ENCODE data around the gene LZTR1. TPM values are rescaled to one million over a fixed set of nuclear protein-coding genes. Genes with fewer than 3 reads are reported as not detected.

LZTR1 gene
- total RNA-seq, 1 experiment from 2014 or later = 37.2 TPM

DNA sequence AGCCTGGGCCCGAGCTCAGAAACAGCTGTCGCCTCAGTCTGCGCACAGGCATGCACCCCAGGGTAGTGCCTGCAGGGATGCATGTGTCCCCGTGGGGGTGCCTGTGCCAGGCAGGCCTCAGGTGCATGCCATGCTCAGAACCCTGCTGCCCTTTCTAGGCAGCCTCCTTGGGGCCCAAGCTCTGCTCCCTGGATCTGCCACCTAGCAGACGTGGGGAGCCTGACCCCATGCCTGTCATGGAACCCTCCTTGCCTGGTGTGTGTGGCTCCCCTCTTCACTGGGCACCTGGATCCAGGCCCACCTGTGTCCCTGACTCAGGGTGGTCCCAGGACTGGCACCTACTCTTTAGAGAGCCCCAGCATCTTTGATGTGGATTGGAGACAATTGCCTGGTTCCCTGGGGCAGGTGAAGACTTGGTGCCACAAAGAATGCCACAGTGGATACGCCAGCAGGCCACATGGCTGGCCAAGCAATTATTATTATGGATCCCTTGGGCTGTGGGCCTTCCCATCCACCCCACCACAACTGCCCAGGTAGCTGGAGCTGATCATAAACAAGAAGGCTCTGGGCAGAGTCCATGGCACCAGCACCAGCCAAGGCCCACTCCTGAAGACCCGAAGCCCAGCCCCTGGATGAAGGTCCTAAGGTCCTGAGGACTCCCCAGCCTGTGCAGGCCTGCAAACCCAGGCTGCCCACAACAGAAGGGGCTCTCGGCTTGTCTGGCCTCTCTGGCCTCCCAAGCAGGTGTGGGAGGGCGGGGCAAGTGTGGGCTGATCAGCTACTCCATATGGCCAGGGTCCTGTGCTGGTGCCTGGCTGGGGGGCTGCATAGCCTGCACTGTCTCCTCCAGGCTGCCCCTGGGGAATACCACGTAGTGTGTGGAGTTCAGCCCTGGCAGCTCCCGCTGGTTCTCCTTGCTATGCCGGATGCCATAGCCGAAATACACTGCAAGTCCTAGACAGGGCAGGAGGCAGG is 46.5 kb downstream of the LZTR1 start:
- H3K9me3 Mint-ChIP-seq (ENCODE audit: unreplicated experiment) = no peaks in the 10 kb centered on the region
- H3K27me3 ChIP-seq (replicated peaks; ENCODE audit: control insufficient read depth, insufficient read depth, low read length) = no peaks in the 10 kb centered on the region
- TF ChIP-seq, protein P1, sequence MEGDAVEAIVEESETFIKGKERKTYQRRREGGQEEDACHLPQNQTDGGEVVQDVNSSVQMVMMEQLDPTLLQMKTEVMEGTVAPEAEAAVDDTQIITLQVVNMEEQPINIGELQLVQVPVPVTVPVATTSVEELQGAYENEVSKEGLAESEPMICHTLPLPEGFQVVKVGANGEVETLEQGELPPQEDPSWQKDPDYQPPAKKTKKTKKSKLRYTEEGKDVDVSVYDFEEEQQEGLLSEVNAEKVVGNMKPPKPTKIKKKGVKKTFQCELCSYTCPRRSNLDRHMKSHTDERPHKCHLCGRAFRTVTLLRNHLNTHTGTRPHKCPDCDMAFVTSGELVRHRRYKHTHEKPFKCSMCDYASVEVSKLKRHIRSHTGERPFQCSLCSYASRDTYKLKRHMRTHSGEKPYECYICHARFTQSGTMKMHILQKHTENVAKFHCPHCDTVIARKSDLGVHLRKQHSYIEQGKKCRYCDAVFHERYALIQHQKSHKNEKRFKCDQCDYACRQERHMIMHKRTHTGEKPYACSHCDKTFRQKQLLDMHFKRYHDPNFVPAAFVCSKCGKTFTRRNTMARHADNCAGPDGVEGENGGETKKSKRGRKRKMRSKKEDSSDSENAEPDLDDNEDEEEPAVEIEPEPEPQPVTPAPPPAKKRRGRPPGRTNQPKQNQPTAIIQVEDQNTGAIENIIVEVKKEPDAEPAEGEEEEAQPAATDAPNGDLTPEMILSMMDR (IDR thresholded peaks at IDR 0.05; ENCODE audit: insufficient read depth in 1 of 2, low read depth in 1 of 2, low read length in 1 of 2, severe bottlenecking in 1 of 2, unreplicated experiment in 1 of 2) = no peak
- BruUV-seq (replicated peaks) = no TSS peak
- no peaks in the 10 kb centered on the region for H3K36me3 ChIP-seq (ENCODE audit: control insufficient read depth, insufficient read depth, low read length)
- no peak overlapping the region for H3K27ac Mint-ChIP-seq (ENCODE audit: unreplicated experiment)
- no peaks in the 10 kb centered on the region for H3K27me3 Mint-ChIP-seq (ENCODE audit: insufficient read depth, unreplicated experiment)
- peaks cover 31% of the 10 kb centered on the region for H3K4me1 ChIP-seq
- H3K9me3 ChIP-seq = no peaks in the 10 kb centered on the region
- no peak overlapping the region for H3K4me3 Mint-ChIP-seq (ENCODE audit: unreplicated experiment)
- POLR2A ChIA-PET = no interaction called here
- intact Hi-C loops (cut with micrococcal nuclease; ENCODE audit: unreplicated experiment) = no loop called here
- peaks cover 6% of the 10 kb centered on the region for H3K36me3 Mint-ChIP-seq (ENCODE audit: insufficient read depth, unreplicated experiment)
- no peak overlapping the region for H3K4me3 ChIP-seq (ENCODE audit: low read depth, low read length)
- CTCF ChIA-PET = no interaction called here
- DNase-seq = no peak
- no peaks in the 10 kb centered on the region for H3K4me1 Mint-ChIP-seq (ENCODE audit: low read depth, unreplicated experiment)

DNA sequence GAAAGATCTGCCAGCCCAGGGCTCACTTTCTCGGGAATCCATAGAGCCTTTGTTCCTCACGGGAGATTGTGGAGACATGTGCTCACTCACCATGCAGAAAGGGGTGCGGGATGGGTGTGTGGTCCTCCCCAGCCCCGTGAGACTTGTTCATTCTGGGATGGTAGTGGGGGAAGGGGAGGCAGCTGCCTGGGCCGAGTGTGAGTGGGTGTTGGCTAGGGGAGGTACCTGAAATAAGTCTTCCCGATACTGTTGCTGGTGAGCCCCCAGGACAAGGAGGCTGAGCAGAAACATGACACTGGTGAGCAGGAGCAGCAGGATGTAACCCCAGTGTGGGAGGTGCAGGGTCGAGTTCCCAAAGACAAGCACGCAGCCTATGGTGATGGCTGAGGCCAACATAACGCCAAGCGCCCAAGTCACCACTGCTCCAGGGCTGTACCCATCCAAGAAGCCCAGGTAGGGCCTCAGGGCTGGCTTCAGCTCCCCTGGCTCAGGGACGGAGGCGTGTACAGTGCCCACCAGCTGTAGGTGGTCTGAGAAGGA is 47.5 kb downstream of the LZTR1 start:
- H3K27ac Mint-ChIP-seq (ENCODE audit: unreplicated experiment) = no peak overlapping the region
- CTCF ChIA-PET = no interaction called here
- peaks cover 31% of the 10 kb centered on the region for H3K4me1 ChIP-seq
- TF ChIP-seq, protein P1 (IDR thresholded peaks at IDR 0.05; ENCODE audit: insufficient read depth in 1 of 2, low read depth in 1 of 2, low read length in 1 of 2, severe bottlenecking in 1 of 2, unreplicated experiment in 1 of 2) = no peak
- no peaks in the 10 kb centered on the region for H3K4me1 Mint-ChIP-seq (ENCODE audit: low read depth, unreplicated experiment)
- intact Hi-C loops (cut with micrococcal nuclease; ENCODE audit: unreplicated experiment) = no loop called here
- H3K27me3 Mint-ChIP-seq (ENCODE audit: insufficient read depth, unreplicated experiment) = no peaks in the 10 kb centered on the region
- H3K4me3 Mint-ChIP-seq (ENCODE audit: unreplicated experiment) = no peak overlapping the region
- POLR2A ChIA-PET = no interaction called here
- H3K36me3 Mint-ChIP-seq (ENCODE audit: insufficient read depth, unreplicated experiment) = peaks cover 9% of the 10 kb centered on the region
- no peaks in the 10 kb centered on the region for H3K27me3 ChIP-seq (replicated peaks; ENCODE audit: control insufficient read depth, insufficient read depth, low read length)
- no peak for DNase-seq
- no peaks in the 10 kb centered on the region for H3K9me3 Mint-ChIP-seq (ENCODE audit: unreplicated experiment)
- H3K4me3 ChIP-seq (ENCODE audit: low read depth, low read length) = no peak overlapping the region
- no peaks in the 10 kb centered on the region for H3K36me3 ChIP-seq (ENCODE audit: control insufficient read depth, insufficient read depth, low read length)
- H3K9me3 ChIP-seq = no peaks in the 10 kb centered on the region
- BruUV-seq (replicated peaks) = no TSS peak

DNA sequence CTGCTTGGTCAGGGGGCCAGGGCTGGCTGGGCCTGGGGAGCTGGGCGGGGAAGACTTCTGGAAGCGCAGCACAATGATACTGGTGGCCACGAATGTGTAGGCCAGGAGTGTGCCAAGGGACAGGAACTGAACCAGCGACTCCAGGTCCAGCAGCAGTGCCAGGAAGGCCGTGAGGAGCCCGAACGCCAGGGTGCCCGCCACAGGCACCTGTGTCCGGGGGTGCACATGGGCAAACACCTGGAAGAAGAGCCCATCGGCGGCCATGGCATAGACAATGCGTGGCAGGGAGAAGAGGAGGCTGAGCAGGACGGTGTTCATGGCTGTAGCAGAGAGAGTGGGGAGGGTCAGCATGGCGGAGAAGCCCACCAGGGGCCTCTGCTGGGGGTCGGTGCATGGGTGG is 47.9 kb downstream of the LZTR1 start:
- Mint-ChIP-seq H3K27ac (ENCODE audit: unreplicated experiment) (no peak overlapping the region), H3K4me1 (ENCODE audit: low read depth, unreplicated experiment) (no peaks in the 10 kb centered on the region), H3K36me3 (ENCODE audit: insufficient read depth, unreplicated experiment) (peaks cover 11% of the 10 kb centered on the region), H3K9me3 (ENCODE audit: unreplicated experiment) (no peaks in the 10 kb centered on the region), H3K27me3 (ENCODE audit: insufficient read depth, unreplicated experiment) (no peaks in the 10 kb centered on the region), H3K4me3 (ENCODE audit: unreplicated experiment) (no peak overlapping the region)
- H3K36me3 ChIP-seq (ENCODE audit: control insufficient read depth, insufficient read depth, low read length) = no peaks in the 10 kb centered on the region
- ChIA-PET CTCF (no interaction called here), POLR2A (no interaction called here)
- H3K27me3 ChIP-seq (replicated peaks; ENCODE audit: control insufficient read depth, insufficient read depth, low read length) = no peaks in the 10 kb centered on the region
- H3K9me3 ChIP-seq = no peaks in the 10 kb centered on the region
- intact Hi-C loops (cut with micrococcal nuclease; ENCODE audit: unreplicated experiment) = no loop called here
- peaks cover 31% of the 10 kb centered on the region for H3K4me1 ChIP-seq
- BruUV-seq (replicated peaks) = no TSS peak
- TF ChIP-seq, protein P1 (IDR thresholded peaks at IDR 0.05; ENCODE audit: insufficient read depth in 1 of 2, low read depth in 1 of 2, low read length in 1 of 2, severe bottlenecking in 1 of 2, unreplicated experiment in 1 of 2) = no peak
- H3K4me3 ChIP-seq (ENCODE audit: low read depth, low read length) = no peak overlapping the region
- no peak for DNase-seq

All from Caco-2 (cell line).